ENCODE results near the gene CRYL1.

DNA sequence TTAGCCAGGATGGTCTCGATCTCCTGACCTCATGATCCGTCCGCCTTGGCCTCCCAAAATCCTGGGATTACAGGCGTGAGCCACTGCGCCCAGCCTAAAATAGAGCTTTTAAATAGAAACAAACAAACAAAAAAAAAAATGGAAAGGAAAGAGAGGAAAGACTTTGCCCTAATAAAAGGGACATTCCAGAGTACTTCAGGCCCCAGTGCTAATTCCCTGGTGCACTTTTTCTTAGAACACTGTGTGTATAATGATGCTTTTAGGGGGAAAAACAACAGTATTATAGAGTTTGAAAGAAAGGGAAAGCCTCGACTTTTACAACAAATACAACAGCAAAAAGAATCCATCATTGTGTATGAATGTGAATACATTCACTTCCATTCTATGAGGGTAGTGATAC lies 104.7 kb downstream of the CRYL1 start:
- no peak for TF ChIP-seq EZH2 (IDR thresholded peaks at IDR 0.05; ENCODE audit: borderline replicate concordance, low read length)
- TF ChIP-seq, protein P1, sequence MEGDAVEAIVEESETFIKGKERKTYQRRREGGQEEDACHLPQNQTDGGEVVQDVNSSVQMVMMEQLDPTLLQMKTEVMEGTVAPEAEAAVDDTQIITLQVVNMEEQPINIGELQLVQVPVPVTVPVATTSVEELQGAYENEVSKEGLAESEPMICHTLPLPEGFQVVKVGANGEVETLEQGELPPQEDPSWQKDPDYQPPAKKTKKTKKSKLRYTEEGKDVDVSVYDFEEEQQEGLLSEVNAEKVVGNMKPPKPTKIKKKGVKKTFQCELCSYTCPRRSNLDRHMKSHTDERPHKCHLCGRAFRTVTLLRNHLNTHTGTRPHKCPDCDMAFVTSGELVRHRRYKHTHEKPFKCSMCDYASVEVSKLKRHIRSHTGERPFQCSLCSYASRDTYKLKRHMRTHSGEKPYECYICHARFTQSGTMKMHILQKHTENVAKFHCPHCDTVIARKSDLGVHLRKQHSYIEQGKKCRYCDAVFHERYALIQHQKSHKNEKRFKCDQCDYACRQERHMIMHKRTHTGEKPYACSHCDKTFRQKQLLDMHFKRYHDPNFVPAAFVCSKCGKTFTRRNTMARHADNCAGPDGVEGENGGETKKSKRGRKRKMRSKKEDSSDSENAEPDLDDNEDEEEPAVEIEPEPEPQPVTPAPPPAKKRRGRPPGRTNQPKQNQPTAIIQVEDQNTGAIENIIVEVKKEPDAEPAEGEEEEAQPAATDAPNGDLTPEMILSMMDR (conservative IDR thresholded peaks at IDR 0.05 in 1 of 2, IDR thresholded peaks at IDR 0.05 in 1 of 2; ENCODE audit: extremely low read depth in 1 of 2, insufficient read depth in 1 of 2, low read depth in 1 of 2, low read length in 2 of 2): no peak
